Measurements from ENCODE around the gene PATE4. TPM values are rescaled to one million over a fixed set of nuclear protein-coding genes. Genes with fewer than 3 reads are reported as not detected.
A peak's percentile ranks its signal among the peaks of the same experiment; 100 is the strongest.
"Not testable (repeated sequence)": the region's sequence is repeated elsewhere in the genome, so short reads cannot be mapped to it uniquely, and the experiment has no call there.

PATE4 gene
- not detected for total RNA-seq

GRCh38 chr11:125833016-125833415, at the start of gene PATE4:
Gene PATE4 (plus strand): TSS chr11:125833316. CDS start chr11:125833360, 44 bp downstream.
- no peak for DNase-seq

DNA sequence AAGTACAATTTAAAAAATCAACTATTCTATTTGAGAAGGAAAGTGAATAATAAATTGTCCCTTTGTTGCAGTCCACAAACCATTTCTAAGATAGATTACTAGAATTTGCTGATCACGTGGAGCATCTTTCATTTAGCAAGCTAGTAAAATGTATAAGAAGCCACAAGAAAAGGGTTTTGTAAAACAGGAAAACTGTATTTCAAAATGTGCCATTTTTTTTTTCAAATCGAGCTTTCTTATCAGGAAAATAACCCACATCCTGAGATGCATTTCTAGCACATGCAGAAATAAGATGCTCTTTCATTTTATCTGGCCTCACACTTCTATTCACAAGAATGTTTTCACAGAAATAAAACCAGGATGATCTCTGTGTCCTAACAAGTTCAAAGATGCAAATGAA, 48.4 kb upstream of the PATE4 start:
- DNase-seq = no peak

GRCh38 chr11:125787827-125788226, 45.3 kb upstream of the PATE4 start, which contains the start of gene PATE3:
Gene PATE3 (plus strand): TSS chr11:125788127. CDS start chr11:125788152, 25 bp downstream.
- DNase-seq = no peak

GRCh38 chr11:125790825-125791224, 42.3 kb upstream of the PATE4 start:
- no peak for DNase-seq

DNA sequence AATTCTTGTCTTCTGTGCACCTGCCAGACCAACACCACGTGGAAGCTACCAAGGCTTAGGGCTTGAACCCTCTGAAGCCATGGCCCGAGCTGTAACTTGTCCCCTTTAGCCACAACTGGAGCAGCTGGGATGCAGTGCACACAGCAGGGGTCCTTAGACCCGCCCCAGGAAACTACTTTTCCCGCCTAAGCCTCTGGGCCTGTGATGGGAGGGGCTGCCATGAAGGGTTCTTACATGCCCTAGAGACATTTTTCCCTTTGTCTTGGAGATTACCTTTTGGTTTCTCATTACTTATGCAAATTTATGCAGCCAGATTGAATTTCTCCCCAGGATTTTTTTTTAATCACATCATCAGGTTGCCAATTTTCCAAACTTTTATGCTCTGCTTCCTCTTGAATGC, 35.5 kb upstream of the PATE4 start:
- DNase-seq = no peak

DNA sequence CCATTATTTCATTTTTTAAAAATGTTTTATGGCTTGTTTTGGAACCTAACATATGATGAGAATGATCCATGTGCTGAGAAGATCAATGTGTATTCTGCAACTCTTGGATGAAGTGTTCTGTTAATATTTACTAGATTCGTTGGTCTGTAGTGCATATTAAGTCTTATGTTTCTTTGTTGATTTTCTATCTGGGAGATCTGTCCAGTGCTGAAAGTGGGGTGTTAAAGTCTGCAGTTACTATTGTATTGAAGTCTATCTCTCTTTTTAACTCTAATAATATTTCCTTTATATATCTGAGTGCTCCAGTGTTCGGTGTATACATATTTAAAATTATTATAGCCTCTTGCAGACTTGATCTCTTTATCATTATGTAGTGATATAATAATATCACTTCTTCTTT, 33.3 kb upstream of the PATE4 start:
- DNase-seq = no peak

- no peak for DNase-seq
These were observed 30.7 kb upstream of the PATE4 start for GRCh38 chr11:125802387-125802786.

DNA sequence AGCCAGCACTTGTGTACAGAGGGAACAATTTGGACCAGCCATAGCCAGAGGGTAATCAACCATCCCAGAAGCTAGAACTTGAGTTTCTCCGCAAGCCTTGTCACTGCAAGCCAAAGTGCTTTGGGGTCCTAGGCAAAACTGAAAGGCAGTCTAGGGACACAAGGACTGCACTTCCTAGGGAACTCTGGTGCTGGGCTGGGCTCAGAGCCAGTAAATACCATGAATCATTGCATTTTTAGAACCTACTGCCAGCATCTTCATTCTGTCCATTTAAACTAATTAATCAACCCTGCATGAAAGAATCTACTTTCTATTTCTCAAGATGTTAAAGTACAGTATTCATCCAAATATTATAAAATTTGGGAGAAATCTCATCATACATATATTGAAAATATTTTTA, 25.2 kb upstream of the PATE4 start:
- DNase-seq = no peak

DNA sequence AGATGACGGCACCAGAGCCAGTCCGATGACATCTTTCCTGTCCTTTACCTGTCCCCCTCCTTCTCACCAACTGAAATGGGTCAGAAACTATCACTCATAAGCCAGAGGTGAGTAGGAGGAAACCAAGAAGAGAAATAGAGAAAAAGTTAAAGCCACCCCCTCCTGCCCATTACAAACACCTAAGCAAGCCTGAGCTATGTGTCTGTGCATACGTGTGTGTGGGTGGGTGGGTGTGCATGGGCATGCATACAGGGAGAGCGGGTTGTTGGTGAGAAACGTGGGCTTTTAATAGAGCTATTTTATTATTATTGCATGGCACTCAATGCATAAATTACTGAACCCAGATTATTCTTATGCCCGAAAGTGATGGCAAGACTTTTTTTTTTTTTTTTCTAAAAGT, 2.6 kb downstream of the PATE4 start:
- DNase-seq = no peak

DNA sequence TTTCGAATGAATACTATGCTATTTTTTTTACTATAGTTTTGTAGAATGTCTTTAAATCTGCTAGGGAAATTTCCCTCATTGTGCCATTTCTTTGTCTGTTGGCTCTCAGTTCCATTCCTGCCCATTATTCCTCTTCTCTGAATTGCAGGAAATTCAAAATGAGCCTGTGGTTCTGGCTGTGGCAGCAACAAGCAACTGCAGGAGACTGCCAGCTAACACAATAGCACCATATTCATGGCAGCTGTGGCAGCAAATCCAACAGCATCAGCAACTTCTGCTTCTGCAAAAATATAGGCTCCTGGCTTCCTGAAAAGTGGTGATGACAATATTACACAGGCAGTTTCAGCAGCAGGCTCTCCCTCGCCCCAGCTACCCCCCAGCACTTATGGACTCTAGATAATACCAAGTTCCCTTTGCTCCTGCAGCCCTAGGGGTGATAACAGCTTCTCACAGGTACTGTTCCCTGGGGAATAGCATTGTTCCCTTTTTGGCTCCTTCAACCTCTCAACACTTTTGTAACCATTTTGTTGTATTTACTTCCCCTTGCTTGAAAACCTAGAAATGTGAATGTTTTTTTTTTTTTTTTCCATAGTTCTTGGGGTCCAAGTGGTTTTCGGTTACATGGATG, 9.3 kb downstream of the PATE4 start:
- DNase-seq = no peak

GRCh38 chr11:125846188-125846587, 13.1 kb downstream of the PATE4 start:
- no peak for DNase-seq

GRCh38 chr11:125857670-125858069, 24.6 kb downstream of the PATE4 start:
- DNase-seq = not testable (repeated sequence)

- DNase-seq = not testable (repeated sequence)
These were observed 29.7 kb downstream of the PATE4 start for GRCh38 chr11:125862786-125863185.

- DNase-seq = not testable (repeated sequence)
These were observed 32.2 kb downstream of the PATE4 start for GRCh38 chr11:125865354-125865753.

GRCh38 chr11:125869521-125869920, 36.4 kb downstream of the PATE4 start:
- DNase-seq = no peak

GRCh38 chr11:125871391-125872137, 38.4 kb downstream of the PATE4 start:
- no peak for DNase-seq

DNA sequence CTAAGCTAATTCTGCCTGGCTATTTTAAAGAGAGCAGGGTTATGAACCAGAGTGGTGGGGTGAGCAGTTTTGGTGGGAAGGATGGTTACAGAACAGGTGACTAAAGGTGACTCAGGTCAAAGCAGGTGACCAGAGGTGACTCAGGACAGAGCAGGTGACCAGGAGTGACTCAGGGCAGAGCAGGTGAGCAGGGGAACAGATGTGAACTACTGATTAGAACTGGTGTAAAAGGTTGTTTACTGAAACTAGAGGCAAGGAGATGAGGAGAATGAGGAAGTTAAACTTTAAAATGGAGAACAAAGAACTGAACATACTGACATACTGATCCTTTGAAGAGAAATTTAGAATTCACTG, 39.0 kb downstream of the PATE4 start:
- DNase-seq = no peak

DNA sequence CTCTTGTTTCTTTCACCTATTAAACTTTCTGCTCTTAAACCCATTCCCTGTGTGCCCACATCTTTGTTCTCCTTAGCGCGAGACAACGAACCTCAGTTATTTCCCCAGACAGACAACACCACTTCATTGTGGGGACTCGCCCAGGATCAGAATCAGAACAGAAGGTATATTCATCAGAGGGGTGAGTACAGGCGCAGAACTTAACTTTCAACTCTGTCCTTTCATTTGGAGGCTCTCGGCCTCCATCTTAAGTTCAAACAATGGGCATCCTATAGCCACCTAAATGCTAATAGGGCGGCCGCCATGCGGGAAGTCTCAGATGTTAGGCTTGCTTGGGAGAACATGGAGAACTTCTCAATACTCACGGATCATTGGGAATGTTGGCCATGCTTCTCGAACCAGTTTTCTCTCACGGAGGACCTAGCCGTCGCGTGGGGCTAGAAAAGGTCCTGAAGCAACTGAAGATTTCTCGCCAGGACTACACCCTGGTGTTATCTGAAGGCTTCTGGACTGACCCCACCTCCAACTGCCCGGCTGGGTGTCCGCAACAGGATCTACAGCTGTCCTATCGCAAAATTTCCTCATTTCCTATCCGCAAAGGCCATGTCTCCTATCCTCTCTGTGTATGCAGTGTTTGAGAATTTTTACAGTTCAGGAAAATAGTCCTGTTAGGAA, 40.9 kb downstream of the PATE4 start:
- no peak for DNase-seq

GRCh38 chr11:125874556-125875124, 41.5 kb downstream of the PATE4 start:
- peak; percentile 26 for DNase-seq

GRCh38 chr11:125881291-125881690, 48.2 kb downstream of the PATE4 start:
- DNase-seq = no peak

GRCh38 chr11:125883375-125883774, 50.3 kb downstream of the PATE4 start:
- DNase-seq = no peak

DNA sequence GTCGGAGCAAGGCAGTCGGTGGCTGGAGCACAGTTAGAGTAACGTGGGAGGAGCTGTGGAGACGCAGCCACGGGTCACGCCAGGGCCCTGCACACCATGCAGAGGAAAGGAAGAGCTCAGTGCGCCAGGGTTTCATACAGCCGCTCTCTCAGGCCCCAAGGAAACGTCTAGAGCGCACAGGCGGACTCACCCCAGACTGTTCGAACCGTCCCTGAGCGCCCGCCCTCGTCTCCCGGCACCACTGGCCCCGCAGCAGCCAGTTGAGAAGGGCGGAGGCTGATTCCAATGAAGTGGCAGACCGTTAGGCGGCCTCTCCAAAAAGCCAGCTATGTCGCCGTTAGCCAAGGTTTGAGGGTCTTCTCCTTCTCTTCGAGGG, 53.9 kb downstream of the PATE4 start:
- peak; percentile 72 for DNase-seq
